Measurements from ENCODE around the gene CHMP6.

CHMP6 gene

DNA sequence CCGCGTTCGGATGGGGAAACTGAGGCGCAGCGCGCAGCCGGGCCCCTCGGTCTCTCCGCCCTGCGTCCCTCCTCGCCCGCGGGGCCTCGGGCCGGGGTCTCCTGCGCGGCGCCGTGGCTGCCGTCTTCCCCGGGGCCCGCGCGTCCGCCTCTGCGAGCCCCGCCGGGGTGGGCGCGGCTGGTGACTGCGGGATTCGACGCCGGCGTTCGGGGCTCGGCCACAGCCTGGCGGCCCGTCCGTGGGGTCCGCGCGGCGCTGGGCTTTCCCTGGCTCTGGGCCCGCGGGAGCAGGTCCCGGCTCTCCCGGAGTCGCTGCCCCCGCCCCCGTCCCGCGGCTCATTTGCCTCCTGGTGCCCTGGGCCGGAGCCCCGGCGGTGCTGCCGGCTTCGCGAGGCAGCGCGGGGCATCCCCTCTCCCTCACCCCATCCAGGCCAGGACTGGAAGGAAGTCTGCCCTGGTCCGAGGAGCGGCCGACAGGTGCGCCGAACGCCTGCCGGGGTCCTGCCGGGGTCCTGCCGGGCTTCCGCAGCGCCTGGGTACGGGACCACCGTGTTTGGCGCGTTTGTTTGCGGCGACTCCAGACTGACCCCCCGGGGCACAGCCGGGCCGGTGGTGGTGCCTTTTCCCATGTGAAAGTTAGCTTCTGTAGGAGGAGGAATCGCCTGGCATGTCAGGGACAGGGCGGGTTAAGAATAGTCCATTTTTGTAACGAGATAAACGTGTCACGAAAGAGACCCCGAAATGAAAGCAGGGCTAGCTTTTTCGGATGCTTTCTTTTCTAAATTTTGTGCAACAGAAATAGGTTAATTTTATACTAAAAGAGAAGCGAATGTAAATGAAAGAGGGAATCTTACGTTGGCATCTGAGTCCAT, 671 bp downstream of the CHMP6 start:
- no peak for DNase-seq (ENCODE audit: low read depth in 2 of 2)

DNA sequence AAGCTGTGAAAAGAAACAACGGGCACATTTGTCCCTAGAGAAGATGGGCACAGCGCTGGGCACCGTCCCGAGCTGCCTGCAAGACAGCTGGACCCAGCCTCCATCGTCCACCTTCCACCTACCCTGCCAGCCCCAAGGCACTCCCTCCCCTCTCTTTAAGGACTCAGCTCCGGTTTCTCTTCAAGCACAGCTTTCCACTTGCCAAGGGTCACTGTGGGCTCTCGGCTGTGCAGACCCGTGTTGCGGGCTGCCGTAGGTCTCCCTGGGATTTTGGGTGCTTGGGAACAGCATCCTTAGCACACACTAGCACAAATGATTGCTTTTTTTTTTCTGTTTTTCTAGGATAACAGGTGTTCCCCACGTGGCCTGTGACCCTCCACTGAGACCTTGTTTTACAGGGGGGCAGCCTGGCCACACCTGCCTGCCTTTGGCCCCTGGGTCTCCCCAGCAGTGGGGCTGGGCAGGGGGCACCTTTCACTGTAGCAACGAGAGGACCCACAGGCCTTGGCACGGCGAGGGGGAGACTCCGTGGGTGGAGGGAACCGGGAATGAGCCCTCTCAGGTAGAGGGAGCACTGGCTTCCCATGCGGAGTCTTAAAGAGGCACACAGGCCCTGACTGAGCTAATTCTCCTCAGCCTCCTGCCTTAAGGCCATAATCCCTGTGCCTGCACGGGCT, 1.4 kb downstream of the CHMP6 start:
- no peak for DNase-seq (ENCODE audit: low read depth in 2 of 2)

DNA sequence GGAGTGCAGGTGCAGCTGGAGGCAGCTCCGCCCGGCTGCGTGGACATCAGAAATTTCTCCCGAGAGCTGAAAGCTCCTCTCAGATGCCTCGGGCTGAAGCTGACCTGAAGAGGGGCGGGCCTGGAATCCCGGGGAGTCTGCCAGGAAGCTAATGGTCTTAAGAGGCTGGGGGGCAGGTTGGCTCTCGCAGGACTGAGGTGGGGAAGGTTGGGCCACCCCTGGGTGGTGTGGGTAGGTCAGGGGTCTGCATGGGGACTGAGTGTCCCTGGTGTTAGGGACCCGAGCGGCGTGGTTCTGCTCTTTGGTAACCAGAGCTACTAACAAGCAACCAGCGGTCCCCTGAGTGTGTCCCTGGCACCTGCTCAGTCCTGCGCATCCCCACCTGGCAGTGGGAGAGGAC, 3.5 kb downstream of the CHMP6 start:
- no peak for DNase-seq (ENCODE audit: low read depth in 2 of 2)

DNA sequence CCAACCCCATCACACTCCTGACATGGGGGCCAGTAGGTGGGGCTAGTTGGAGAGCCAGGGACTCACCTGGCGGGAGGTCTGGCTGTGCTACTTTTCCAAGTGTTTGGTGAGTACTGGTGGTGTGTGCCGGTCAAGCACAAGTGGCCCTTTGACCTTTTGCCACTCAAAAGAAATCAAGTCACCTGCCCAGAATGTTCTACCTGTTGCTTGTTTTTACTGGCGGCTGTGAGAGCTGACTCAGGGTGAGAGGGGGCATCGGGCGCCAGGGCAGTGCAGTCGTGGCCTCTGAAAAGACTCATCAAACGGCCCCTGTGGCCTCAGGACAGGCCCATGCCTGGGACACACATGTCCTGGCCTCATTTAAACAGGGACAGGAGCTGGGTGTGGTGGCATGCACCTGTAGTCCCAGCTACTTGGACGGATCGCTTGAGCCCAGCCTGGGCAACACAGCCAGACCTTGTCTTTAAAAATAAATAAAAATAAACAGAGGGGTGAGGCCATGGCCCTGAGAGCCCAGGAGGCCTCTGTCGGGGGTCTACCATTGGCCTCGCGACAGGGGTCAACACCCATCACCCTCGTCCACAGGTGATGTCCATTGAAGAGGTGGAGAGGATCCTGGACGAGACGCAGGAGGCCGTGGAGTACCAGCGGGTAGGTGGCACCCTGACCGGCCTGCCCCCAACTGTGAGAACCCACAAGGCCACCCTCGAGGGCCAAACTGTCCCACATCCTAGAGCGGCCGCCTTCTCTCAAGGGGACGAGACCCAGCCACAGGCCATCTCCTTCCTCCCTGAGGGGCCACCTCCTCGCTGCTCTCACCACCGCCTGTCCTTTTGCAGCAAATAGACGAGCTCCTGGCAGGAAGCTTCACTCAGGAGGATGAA, 5.0 kb downstream of the CHMP6 start:
- DNase-seq (ENCODE audit: low read depth in 2 of 2), result no peak

DNA sequence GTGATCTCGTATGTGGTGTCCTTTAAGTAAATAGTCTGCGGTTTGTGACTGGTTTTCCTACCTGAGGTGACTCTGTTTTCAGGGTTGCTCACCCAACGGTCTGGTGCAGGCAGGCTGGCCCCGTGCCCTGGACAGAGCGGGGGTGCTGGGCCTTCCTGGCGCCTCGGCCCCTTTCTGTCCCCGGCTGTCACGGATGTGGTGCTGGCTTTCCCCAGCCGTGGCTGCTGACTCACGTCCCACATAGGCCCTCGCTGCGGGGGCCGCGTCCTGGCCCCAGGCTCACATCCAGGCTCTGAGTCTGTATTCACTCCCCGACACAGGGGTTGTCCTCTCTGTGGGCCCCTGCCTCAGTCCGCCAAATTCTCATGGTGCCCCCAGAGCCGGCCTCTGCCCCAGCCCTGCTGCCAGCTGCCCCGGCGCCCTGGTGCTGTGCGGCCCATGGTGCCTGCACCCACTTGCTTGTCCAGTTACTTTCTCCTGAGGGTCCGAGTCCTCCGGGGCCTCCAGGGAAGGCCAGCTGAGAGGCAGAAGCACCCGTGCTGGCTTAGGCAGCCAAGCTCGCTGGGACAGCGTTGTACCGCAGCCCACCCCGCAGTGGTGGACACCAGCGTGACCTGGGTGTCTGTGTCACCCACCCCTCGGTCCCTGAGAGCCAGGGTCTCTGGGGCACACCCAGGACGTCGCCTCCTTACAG, 5.9 kb downstream of the CHMP6 start:
- DNase-seq (ENCODE audit: low read depth in 2 of 2), result no peak

DNA sequence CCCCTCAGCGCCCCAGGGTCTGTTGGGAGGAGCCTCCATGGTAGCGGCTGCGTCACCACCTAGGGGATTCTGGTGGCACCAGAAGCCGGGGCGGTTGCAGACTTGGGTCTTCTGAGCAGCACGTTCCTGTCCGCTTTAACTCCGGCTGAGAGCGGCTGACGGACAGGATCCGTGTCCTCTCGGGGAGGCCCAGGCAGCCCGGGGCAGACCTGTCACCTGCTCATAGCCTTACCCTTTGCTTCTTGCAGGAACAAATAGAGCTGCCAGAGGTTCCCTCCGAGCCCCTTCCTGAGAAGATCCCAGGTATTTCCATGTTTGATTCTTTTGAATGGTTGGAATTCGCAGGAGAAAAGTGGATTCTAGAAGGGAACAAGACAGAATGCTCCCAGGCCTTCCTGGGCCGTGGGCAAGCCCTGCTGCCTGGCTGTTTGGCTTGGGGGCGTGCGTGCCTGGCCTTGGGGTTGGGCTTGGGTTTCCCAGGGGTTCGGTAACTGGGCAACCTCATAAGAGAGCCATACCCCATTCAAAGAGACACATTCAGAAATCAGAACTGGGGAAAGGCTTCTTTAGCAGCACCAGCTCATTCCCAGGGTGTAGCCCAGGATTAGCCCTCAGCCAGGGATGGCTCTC, 6.6 kb downstream of the CHMP6 start:
- no peak for DNase-seq (ENCODE audit: low read depth in 2 of 2)

DNA sequence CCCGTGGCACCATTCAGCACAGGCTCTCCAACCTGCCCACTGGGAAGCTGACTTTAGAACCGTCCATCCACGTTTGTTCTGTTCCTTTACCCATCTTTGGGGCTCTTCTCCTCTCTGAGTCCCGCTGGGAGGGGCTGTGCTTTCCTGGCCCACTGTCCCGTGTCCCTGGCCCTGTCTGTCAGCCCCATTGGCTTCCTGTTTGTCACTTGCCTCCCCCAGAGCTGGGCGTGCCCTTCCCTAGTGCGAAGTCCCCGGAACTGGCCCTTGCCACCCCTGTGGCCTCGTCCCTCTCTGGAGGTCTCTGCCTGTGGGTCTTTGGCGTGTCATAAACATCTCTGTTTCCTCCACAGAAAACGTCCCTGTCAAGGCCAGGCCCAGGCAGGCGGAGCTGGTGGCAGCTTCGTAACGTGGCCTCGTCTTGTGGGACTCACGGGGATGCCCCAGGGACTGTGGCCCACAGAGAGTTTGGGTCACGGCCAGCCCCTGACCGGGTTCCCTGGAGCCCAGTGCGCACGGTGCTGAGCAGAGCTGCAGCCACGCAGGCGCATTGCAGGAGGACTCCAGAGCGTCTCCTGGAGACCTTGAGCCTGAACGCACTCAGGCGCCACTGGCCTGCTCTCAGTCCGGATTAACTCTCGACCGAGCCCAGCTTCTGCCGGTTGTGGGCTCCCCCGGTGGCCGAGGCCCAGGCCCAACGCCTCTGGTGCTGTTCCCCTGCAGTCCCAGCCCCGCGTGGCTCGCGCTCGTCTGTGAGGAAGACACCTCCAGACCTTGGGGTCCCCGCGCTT, 7.3 kb downstream of the CHMP6 start:
- DNase-seq (ENCODE audit: low read depth in 2 of 2), result no peak

DNA sequence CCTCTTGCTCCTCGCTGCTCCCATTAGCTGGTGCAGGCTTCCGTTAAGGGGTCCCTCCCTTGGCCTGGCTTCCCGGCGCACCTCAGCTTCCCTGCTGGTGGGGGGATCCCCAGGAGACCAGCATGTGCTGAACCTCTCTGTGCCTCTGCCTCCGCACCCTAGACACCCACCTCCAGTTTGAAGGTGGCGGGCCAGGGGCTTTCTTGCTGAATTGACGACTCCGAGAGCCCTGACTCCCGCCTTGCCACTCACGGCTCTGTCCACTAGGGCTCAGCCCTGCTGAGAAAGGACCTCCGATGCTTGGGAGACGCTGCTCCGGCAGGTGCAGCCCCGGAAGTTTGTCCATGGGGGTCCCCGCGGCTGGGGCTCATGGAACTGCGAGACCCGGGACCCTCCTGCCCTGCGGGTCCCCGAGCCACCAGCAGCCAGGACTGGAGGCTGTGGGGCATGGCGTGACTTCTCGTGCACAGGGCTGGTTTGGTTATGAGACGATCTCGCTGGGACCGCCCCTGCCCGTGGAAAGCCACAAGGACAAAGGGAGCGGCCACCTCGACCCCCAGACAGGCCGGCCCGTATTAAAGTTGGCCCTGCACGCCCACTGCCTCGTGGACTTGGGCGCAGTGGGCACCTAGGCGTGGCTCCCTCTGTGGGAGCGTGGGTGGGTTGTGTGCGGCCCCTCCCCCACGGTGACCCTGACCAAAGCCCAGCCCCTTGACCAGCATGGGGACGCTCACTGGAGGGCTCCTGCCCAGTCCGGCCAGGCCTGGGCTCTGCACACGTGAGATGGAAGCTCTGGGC, 8.1 kb downstream of the CHMP6 start:
- DNase-seq (ENCODE audit: low read depth in 2 of 2), result no peak

DNA sequence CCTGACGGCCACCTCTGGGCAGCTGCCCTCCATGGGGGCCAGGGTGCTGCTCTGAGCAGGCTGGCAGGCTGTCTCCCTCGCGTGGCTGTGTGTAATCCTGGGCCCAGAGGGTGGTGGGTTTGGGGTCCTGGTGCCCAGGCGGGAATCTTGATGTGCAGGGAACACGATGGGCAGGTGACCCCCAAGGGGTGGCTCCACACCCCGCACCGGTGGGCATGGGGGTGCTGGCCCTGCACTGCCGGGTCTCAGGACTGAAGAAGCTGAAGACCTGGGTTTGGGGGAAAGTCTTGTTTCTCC, 8.6 kb downstream of the CHMP6 start:
- no peak for DNase-seq (ENCODE audit: low read depth in 2 of 2)

DNA sequence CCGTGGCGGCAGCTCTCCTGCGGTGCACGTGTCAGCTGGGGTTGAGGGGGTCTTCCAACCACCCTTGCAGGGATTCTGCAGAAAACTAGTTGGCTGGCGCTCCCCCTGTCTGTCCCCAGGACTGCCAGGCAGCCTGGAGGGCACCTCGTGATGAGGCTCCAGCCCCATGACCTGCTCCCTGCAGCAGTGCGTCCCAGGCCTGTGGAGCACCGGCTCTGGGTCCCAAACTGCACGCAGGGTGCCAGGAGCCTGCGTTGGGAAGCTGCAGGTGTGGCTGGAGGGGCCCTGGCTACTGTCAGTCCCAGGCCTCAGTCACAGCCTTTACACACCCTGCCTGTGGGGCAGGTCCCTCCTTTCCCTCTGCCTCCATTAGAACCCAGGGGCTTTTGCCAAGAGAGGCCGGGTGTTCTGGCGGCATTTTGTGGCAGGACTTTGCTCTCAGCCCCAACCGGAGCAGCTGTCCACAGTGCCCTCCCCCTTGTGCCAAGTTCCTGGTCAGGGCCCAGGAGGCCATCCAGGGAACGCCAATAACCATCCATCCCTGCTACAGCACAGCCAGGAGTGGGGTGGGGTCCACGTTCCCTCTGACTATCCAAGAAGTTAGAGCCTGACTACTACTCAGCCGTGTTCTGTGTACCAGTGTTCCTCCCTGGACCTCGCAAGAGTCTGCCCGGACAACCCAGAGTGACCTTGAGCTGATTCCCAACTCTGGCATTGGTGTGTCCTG, 9.2 kb downstream of the CHMP6 start:
- no peak for DNase-seq (ENCODE audit: low read depth in 2 of 2)

DNA sequence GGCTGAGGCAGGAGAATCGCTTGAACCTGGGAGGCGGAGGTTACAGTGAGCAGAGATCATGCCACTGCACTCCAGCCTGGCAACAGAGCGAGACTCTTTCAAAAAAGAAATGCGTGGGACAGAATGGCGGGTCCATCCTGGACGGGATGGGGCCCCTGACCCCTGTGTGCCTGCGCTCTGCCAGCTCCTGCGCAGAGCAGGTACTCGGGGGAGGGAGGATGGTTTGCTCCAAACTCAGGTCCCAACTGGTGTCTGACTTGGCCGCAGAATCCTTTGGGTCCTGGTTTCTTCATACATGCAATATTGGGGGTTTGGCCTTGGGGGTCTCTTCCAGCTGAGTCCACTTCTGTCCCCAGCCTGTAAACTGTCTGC, 10.4 kb downstream of the CHMP6 start:
- no peak for DNase-seq (ENCODE audit: low read depth in 2 of 2)

DNA sequence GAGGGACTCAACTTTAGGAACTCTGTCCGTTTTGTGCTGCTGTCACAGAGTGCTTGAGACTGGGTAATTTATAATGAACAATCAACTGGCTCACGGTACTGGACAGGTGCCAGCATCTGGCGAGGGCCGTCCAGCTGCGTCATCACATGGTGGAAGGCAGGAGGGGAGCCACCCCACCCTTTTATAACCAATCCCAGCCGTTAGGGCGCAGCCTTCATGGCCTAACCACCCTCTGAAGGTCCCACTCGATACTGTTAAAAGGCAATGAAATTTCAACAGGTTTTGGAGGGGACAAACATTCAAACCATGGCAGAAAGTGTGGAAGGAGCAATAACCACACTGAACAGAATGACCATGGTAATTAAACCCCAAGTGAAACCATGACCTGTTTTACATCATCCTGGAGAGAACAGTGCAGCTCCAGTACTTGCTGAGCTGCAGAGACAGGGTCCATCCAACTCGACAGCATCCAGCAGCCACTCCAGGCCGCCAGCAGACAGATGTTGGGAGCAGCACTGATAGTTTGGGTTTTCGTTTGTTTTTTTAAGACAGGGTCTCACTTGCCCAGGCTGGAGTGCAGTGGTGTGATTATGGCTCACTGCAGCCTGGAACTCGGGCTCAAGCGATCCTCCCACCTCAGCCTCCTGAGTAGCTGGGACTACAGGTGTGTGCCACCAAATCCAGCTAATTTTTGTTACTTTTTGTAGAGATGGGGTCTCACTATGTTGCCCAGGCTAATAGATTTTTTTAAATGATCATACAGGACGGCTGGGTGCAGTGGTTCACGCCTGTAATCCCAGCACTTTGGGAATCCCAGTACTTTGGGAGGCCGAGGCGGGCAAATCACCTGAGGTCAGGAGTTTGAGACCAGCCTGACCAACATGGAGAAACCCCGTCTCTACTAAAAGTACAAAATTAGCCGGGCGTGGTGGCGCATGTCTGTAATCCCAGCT, 11.0 kb downstream of the CHMP6 start:
- DNase-seq (ENCODE audit: low read depth in 2 of 2), result no peak

DNA sequence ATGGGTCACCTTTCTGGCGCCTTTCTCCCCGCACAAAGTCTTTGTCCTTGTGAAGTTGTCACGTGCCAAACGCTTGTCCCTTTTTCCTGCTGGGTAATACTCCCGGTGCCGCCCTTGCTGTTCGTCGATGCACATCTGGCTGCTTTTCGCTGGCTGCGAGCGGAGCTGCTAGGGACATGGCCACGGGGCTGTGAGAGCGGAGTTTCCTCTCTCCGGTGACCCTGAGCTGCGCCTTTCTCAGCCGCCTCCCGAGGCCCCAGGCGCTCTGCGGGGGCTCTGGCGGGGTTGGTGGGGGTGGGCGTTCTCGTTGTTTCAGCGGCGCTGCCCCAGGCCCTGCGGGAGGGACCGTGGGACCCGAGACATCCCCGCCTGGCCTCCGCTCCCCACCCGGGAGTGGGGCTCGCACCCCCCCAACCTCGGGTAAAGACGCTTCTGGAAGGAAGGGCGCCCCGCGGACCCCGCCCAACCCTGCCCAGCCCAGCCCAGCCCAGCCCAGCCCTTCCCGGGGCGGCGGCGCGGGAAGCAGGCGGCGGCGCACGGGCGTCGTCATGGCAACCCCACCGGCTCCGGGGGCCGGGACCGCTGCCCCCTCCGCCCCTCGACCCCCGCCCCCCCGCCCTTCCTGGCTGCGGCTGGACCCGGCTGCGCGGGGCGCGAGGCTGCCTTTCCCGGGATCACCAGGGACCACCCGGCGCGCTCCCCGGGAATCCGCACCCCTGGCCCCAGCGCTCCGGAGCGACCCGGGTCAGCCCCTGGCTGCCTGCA, 12.3 kb downstream of the CHMP6 start:
- no peak for DNase-seq (ENCODE audit: low read depth in 2 of 2)

DNA sequence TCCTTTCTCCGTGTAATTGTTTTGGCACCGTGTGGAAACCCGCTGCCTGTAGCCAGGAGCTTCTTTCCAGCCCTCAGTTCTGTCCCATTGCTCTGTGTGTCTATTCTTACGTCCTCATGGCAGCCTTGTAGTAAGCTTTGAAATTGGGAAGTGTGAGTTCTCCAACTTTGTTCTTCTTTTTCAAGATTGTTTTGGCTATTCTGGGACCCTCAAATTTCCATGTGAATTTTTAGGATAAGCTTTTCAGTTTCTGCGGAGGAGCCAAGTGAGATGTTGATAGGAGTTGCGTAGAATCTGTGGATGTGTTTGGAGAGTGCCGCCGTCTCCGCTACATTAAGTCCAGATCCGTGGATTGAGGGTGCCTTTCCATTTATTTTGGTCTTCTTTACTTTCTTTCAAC, 15.2 kb downstream of the CHMP6 start:
- DNase-seq (ENCODE audit: low read depth in 2 of 2), result no peak

DNA sequence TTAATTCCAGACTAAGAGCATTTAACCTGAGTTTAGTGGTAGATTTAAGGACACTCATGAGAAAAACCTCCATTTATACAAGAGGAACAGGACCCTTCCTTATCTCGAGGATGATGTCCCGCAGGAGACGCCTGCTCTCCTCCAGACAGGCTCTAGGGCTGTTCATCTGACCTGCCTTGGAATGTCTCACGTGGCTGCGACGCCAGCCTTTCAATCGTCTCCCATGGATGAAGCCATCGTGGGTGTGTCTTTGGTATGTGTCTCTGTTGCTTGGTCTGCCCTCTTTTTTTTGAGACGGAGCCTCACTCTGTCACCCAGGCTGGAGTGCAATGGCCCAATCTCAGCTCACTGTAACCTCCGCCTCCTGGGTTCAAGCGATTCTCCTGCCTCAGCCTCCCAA, 16.5 kb downstream of the CHMP6 start:
- no peak for DNase-seq (ENCODE audit: low read depth in 2 of 2)

DNA sequence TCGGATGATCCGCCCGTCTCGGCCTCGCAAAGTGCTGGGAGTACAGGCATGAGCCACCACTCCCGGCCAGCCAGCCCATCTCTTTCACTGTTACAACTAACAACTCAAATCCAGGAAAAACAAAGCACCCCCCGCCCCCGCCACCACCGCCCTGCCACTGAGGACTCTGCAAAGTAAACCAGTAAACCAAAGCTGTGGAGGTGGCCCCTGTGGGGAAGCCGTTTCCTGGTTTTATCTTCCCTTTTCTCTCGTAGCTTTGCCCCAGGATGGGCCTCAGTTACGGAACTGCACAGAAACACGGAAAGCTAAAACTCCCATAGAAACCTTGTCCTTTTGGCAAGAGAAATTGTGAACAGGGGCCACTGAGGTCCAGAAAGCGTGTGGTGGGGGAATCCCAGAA, 17.5 kb downstream of the CHMP6 start:
- no peak for DNase-seq (ENCODE audit: low read depth in 2 of 2)

DNA sequence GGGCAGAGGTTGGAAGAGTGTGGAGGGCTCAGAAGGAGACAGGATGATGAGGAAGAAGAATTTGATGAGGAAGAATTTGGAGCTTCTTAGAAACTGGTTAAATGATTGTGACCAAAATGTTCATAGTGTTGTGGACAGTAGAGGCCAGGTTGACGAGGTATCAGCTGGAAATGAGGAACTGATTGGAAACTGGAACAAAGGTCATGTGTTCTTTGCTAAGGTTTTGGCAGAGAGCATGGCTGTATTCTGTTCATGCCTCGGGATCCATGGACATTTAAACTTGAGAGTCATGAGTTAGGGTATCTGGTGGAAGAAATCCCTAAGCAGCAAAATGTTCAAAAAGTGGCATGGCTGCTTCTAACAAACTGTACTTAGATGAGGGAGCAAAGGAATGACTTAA, 19.3 kb downstream of the CHMP6 start:
- no peak for DNase-seq (ENCODE audit: low read depth in 2 of 2)

Measured in stimulated activated CD8-positive, alpha-beta memory T cell treated with anti-CD3 and anti-CD28 coated beads, Interleukin-2, amount 100 ng/mL, for 1 hour (primary cell).